ENCODE measurements around the gene TNPO1. TPM values are rescaled to one million over a fixed set of nuclear protein-coding genes. Genes with fewer than 3 reads are reported as not detected.

The TNPO1 gene
- total and polyA plus RNA-seq, 4 donors = 5.7 to 95.8 (median 29.2) TPM

DNA sequence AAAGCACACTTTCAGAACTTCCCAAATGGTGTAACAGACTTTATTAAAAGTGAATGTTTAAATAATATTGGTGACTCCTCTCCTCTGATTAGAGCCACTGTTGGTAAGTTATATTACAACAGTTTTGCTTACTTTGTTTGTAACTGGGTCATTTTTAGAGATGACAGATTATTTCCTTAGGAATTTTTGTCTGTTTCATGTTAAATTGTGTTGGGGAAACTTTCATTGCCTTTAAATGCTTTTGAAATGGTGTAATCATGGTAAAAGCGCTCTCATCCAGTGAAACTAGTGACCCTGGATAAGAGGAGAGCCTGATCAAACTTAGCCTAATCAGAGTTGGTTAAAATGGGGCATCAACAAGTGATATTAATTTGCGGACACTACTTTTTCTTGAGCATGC lies 39.4 kb downstream of the TNPO1 start:
- WGBS = 92% methylated on average over 2 of the region's 2 CpGs
- Histone ChIP-seq H3K4me3 (ENCODE audit: low read depth in 1 of 3, low read length in 3 of 3) (no peak overlapping the region), H3K27me3 (ENCODE audit: control insufficient read depth in 4 of 4, insufficient read depth in 4 of 4, low read length in 3 of 4) (no peaks in the 10 kb centered on the region), H3K9ac (ENCODE audit: low read depth in 1 of 2, low read length in 2 of 2) (no peak overlapping the region), H3K4me1 (ENCODE audit: control insufficient read depth in 4 of 4, insufficient read depth in 4 of 4, low read length in 3 of 4) (peaks cover 1 to 6% (median 4%) of the 10 kb centered on the region in 4 donors), H3K36me3 (ENCODE audit: control insufficient read depth in 4 of 4, insufficient read depth in 3 of 4, low read depth in 1 of 4, low read length in 3 of 4) (peaks cover 7 to 29% (median 16%) of the 10 kb centered on the region in 4 donors), H3K27ac (ENCODE audit: low read depth in 1 of 2, low read length in 2 of 2) (no peak overlapping the region), H3K9me3 (ENCODE audit: control insufficient read depth in 4 of 4, low read length in 3 of 4) (no peaks in the 10 kb centered on the region)
- TF ChIP-seq JUND (IDR thresholded peaks at IDR 0.05) (no peak), ATF3 (IDR thresholded peaks at IDR 0.05) (no peak), SP1 (IDR thresholded peaks at IDR 0.05) (no peak), HNF4A (conservative IDR thresholded peaks at IDR 0.05) (no peak)
- TF ChIP-seq, protein P1, sequence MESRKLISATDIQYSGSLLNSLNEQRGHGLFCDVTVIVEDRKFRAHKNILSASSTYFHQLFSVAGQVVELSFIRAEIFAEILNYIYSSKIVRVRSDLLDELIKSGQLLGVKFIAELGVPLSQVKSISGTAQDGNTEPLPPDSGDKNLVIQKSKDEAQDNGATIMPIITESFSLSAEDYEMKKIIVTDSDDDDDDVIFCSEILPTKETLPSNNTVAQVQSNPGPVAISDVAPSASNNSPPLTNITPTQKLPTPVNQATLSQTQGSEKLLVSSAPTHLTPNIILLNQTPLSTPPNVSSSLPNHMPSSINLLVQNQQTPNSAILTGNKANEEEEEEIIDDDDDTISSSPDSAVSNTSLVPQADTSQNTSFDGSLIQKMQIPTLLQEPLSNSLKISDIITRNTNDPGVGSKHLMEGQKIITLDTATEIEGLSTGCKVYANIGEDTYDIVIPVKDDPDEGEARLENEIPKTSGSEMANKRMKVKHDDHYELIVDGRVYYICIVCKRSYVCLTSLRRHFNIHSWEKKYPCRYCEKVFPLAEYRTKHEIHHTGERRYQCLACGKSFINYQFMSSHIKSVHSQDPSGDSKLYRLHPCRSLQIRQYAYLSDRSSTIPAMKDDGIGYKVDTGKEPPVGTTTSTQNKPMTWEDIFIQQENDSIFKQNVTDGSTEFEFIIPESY (IDR thresholded peaks at IDR 0.05) = no peak
- DNase-seq (ENCODE audit: low spot score) = no peak

DNA sequence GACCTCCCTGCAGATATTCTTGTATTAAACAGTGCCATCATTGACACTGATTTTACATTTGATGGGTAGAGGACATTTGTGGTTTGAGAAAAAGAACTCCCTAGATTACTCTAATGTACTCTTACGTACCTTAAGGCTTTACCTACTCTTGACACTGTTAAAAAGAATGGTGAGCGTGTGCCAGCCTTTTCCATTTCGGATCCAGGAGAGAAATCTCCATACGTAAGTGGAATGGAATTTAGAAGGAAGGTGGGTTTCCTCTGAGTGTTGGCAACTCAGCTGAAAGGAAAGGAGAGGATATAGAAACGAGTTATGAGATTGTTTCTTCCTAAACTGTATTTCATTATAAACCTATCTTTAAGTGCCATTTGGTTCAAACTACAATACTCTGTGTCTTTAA lies 40.9 kb downstream of the TNPO1 start:
- H3K9me3 ChIP-seq (ENCODE audit: control insufficient read depth in 4 of 4, low read length in 3 of 4) = no peaks in the 10 kb centered on the region
- H3K4me3 ChIP-seq (ENCODE audit: low read depth in 1 of 3, low read length in 3 of 3) = no peak overlapping the region
- H3K9ac ChIP-seq (ENCODE audit: low read depth in 1 of 2, low read length in 2 of 2) = no peak overlapping the region
- H3K4me1 ChIP-seq (ENCODE audit: control insufficient read depth in 4 of 4, insufficient read depth in 4 of 4, low read length in 3 of 4) = peaks cover 0 to 1% (median 0%) of the 10 kb centered on the region in 4 donors
- DNase-seq (ENCODE audit: low spot score) = no peak
- H3K27ac ChIP-seq (ENCODE audit: low read depth in 1 of 2, low read length in 2 of 2) = no peak overlapping the region
- H3K36me3 ChIP-seq (ENCODE audit: control insufficient read depth in 4 of 4, insufficient read depth in 3 of 4, low read depth in 1 of 4, low read length in 3 of 4) = peaks cover 7 to 37% (median 29%) of the 10 kb centered on the region in 4 donors
- no peaks in the 10 kb centered on the region for H3K27me3 ChIP-seq (ENCODE audit: control insufficient read depth in 4 of 4, insufficient read depth in 4 of 4, low read length in 3 of 4)
- TF ChIP-seq FOXA2 (IDR thresholded peaks at IDR 0.05) (no peak), JUND (IDR thresholded peaks at IDR 0.05) (no peak), CTCF (IDR thresholded peaks at IDR 0.05; ENCODE audit: low read depth, low read length, missing input control) (no peak), HNF4A (conservative IDR thresholded peaks at IDR 0.05) (no peak), GABPA (IDR thresholded peaks at IDR 0.05 in 1 of 2, conservative IDR thresholded peaks at IDR 0.05 in 1 of 2) (no peak), REST (IDR thresholded peaks at IDR 0.05) (no peak), NR2F2 (IDR thresholded peaks at IDR 0.05) (no peak), YY1 (IDR thresholded peaks at IDR 0.05) (no peak), RXRA (IDR thresholded peaks at IDR 0.05) (no peak), TAF1 (conservative IDR thresholded peaks at IDR 0.05) (no peak), SP1 (IDR thresholded peaks at IDR 0.05) (no peak), HNF4G (IDR thresholded peaks at IDR 0.05) (no peak)
- TF ChIP-seq, protein P2, sequence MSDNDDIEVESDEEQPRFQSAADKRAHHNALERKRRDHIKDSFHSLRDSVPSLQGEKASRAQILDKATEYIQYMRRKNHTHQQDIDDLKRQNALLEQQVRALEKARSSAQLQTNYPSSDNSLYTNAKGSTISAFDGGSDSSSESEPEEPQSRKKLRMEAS (IDR thresholded peaks at IDR 0.05) = no peak
- TF ChIP-seq, protein P1 (IDR thresholded peaks at IDR 0.05) = no peak
- 92% methylated on average over 5 of the region's 5 CpGs for WGBS
